Fibroblast of gingiva (primary cell): ENCODE measurements around the gene TMPRSS3.
A peak's percentile ranks its signal among the peaks of the same experiment; 100 is the strongest.

Experiments
- DNase-seq: peaks from one replicate; pipeline ENCODE4 v3.0.0-alpha.2; 2011; ENCODE audit warnings: low read depth

The TMPRSS3 gene

GRCh38 chr21:42350318-42350910 lies 45.4 kb downstream of the TMPRSS3 start:
- no peak for DNase-seq

GRCh38 chr21:42349420-42350317 lies 46.2 kb downstream of the TMPRSS3 start:
- no peak for DNase-seq

- DNase-seq, result no peak
These were observed 47.1 kb downstream of the TMPRSS3 start for GRCh38 chr21:42348762-42349161.

GRCh38 chr21:42347601-42348327 lies 48.1 kb downstream of the TMPRSS3 start:
- DNase-seq, result no peak

- DNase-seq, result no peak
These were observed 48.8 kb downstream of the TMPRSS3 start for GRCh38 chr21:42346866-42347600.

- no peak for DNase-seq
These were observed 49.4 kb downstream of the TMPRSS3 start for GRCh38 chr21:42346441-42346840.

GRCh38 chr21:42344631-42345030 lies 51.2 kb downstream of the TMPRSS3 start:
- DNase-seq, result no peak

- DNase-seq, result no peak
These were observed 51.8 kb downstream of the TMPRSS3 start for GRCh38 chr21:42343963-42344510.

GRCh38 chr21:42343556-42343955 lies 52.3 kb downstream of the TMPRSS3 start:
- DNase-seq, result no peak

- DNase-seq, result no peak
These were observed 52.8 kb downstream of the TMPRSS3 start for GRCh38 chr21:42343101-42343500.

- no peak for DNase-seq
These were observed 53.9 kb downstream of the TMPRSS3 start for GRCh38 chr21:42341776-42342542.

- no peak for DNase-seq
These were observed 55.4 kb downstream of the TMPRSS3 start for GRCh38 chr21:42340187-42341050.

GRCh38 chr21:42338729-42339715 lies 56.8 kb downstream of the TMPRSS3 start:
- no peak for DNase-seq

GRCh38 chr21:42337830-42338728 lies 57.8 kb downstream of the TMPRSS3 start:
- DNase-seq, result peak; percentile 12

GRCh38 chr21:42337276-42337675 lies 58.6 kb downstream of the TMPRSS3 start:
- no peak for DNase-seq

- DNase-seq, result no peak
These were observed 59.8 kb downstream of the TMPRSS3 start for GRCh38 chr21:42336054-42336453.

GRCh38 chr21:42332557-42333317 lies 63.1 kb downstream of the TMPRSS3 start:
- no peak for DNase-seq
